Stimulated activated CD4-positive, alpha-beta T cell treated with anti-CD3 and anti-CD28 coated beads, Interleukin-12 subunit alpha, Interleukin-12 subunit beta, amount 100 ng/mL, for 4 hours (primary cell): Measurements from ENCODE around the gene CCL21.

Experiments
- DNase-seq: peaks from one replicate; pipeline ENCODE4 v3.0.0-alpha.2; 2020

CCL21 gene

DNA sequence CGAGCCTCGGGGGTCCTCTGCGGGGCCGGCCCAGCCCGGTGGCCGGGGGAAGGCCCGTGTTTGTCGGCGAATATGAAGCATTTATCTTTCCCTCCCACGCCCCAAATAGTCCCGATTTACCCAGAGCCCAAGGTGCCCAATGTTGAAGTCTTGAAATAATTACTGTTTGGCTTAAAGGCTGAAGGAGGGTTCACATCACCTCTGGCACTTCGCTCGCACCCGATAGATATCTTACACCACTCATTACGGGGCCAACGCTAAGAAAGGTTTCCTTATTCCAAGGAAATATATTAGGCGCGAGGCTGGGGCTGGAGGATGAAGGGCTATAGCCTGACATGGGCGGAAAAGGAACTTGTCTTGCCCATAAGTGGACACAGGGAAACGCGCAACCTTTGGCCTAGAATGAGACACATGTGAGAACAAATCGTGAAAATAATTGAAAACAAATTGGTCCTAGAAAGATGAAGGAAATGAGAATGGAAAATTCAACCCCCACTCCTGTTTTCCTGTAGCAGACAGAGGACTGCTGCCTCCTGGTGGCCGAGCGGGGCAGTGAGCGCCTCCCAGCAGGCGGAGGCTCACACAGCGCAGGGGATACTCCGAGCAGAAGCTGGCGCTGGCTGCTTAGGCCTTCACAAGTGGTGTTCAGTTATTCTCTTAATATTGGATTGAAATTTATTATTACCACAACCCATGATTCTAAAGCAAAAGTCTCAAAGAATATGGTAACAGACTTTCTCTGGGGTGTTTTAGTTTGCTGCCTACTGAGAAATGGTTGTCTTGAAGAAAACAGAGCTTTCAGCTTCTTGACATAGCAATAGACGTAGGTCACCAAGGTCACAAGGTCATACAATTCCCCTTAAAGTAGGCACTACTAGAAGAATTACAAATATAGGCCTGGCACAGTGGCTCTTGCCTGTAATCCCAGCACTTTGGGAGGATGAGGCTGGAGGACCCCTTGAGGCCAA, 7.9 kb downstream of the CCL21 start:
- DNase-seq, result peak; percentile 83

DNA sequence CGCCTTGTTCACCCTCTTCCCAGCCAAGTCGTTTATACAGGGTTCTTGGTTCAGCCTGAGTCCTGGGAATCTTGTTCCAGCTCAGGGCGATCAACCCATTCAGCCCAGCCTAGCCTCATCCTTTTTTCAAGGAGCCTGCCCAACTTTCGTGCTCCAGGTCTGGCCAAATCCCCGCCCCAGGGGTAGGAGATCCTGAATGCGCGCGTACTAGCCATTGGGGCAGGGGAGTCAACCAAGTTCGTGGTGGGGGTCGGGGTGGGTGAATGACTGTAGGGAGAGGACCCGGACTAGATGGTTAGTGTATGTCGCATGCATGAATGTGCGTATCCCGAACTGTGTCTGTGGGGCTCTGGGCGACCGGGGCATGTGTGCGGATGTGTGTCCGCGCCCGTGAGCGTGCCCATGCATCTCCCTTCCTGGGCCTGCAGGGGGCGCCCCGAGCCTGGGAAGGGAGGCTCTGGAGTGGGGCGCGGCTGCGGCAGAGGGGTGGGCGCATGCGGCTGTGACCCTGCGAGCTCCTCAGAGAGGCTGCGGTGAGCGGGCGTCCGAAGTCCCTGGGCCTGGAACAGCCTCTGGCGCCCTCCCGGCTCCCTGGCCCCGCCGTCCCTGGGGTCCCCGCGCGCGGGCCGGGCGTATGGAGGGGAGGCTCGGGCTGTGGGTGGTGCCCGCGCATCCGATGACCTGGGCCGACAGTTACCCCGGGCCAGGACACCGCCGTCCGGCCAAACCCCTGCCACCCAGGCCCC, 8.7 kb downstream of the CCL21 start:
- DNase-seq, result peak; percentile 74

DNA sequence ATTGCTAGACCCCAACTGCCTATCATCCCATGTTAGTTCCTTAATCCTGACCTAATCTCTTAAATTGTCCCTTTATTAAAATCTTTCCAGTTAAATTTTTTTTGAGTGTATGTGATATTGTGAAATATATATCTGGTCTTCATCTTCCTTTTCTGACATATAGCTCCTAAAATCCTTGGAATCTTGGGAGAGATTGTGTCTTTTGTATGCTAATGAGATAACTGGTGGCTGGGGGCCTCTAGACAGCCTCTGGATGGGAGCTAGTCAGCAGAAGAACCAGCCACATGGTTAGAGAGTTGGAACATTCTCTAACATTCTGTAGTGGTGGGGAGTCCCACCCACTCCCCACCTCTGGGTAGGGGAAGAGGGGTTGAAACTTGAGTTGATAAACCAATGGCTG, 15.1 kb downstream of the CCL21 start:
- no peak for DNase-seq

DNA sequence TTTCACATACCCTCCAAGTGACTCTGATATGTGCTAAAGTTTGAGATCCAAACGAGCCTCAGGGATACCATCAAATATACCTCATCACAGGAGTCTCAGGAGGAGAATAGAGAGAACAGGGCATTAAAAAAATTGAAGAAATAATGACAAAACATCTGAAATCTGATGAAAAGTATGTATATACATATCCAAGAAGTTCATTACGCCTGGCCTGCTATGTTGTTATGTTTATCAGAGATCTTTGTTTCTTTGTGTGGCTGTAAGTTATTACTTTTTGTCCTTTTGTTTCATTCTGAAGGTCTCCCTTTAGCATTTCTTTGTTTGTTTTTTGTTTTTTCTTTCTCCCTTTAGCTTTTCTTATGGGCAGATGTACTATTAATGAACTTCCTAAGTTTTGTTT, 16.4 kb downstream of the CCL21 start:
- DNase-seq, result no peak

DNA sequence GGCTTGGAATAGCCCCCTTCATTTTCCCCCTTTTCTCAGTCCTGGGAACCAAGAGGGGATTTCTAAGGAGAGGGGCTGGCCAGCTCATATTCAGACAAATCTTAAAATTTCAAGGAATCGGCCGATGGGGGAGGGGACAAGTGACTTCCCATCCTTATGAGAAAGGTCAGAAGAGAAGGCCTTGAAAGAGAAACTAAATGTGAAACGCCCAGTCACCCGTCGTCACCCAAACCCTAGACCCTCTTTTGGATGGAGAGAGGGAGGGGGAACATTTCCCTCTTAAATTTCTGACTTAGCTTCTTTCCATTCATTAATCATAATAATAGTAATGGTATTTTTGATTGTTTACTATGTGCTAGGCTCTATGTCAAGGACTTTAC, 18.0 kb downstream of the CCL21 start:
- no peak for DNase-seq

DNA sequence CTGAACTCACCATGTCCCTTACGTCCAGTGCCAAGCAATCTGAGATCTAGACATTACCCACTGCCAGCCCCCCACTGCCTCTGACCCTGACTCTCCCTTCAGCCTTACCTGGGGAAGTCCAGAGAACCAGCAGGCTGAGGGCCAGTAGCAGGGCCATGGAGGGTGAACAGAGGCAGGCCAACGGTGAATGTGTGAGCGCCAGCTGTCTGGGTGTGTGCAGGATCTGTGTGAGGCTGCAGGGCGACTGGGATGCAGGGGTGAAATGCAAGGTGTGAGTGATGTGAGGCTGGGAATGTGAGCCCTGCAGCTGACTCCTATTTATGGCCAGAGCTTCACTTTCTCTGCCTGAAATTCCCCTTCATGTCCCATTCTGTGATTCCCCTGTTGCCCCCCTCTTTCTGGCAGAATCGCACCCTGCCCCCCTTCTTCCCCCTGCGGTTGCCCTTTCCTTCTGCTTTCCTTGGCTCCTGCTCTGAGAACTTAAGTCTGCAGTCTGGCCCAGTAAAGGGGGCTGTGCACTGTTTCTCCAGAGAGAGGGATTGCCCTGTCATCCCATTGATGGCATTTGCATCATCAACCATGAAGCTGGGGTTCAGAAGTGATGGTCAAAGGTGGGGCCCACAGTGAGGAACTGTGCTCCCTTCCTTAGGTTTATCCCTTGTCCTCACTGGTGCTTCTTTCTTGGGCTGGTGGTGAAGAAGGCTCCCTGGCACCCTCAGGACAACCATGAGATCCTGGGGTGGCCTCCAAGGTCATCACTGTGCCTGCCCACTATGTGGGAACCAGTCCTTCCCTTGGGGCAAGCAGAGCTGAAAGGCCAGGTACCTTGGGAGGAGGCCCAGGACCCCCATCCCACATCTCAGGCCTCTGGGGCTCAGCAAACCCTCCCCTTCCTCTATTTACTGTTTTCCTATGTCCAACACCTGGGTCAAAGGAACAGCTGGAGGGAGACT, 18.7 kb downstream of the CCL21 start, which contains the start of gene CCL19:
TSS of gene CCL19 (minus strand) at position 294 of the 953 bp plus-strand sequence. CDS start at position 157, 137 bp downstream.
- DNase-seq, result no peak

DNA sequence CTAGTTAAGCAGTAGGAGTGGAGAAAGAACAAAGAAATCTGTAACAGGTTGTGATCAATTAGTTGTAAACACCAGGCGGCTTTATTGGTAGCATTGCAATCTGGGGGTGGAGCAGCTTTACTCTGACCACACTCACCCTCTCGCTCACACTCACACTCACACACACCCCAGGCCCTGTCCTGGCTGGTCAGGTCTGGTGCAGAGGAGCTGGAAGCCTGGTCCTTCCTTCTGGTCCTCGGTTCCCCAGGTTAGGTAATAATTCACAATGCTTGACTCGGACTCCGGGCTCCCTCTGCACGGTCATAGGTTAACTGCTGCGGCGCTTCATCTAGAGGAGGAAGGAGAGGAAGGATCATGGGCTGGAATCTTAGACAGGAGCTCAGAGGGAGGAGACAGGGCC, 20.4 kb downstream of the CCL21 start:
- no peak for DNase-seq

DNA sequence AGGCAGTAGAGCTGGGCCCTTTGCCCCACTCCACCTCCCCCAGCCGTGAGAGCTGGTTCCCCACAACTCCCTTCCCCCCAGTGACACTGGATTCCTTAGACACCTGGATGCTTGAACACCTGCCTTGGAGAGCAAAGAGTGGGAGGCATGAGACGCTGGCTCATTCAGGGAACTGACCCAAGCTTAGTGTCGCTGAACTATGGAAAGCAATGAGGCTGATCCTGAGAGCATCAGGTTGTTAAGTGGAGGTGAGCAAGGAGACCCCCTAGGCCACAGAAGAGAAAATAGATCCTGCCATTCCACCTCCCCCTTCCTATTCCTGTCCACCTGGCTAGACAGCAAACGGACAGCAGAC, 20.8 kb downstream of the CCL21 start:
- DNase-seq, result no peak

DNA sequence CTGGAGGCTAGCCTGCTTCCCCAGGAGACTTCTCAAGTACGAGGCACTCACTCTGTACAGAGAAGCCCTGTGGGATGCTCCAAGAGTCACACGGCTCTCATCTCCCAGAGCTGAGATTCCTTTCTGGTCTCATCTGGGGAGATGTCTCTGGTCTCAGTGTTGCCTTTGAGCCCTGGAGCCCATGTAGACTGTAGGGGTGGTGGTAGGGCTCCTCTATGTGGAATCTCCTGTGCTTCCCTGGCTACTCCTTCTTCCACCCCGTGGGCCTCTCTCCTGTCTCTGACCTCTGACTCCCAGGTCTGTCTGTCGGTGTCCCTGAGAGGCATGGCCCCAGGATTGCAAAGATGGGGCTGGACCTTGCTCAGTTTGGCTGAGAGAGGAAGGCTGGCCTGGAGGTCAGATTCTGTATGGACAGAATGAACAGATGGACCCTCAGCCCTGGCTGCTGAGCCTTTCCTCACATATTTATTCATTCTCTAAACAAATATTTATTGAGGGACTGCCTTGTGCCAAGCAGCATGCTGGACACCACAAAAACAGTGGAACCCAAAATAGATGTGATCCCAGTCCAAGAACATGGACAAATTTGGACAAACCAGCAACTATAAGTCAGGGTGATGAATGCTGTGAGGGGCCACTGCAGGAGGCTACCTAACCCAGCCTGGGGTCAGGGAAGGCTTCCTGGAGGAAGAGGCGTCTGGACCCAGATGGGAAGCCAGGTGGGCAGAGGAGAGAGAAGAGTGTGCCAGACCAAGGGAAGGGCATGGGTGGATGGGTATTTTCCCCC, 21.4 kb downstream of the CCL21 start:
- no peak for DNase-seq

DNA sequence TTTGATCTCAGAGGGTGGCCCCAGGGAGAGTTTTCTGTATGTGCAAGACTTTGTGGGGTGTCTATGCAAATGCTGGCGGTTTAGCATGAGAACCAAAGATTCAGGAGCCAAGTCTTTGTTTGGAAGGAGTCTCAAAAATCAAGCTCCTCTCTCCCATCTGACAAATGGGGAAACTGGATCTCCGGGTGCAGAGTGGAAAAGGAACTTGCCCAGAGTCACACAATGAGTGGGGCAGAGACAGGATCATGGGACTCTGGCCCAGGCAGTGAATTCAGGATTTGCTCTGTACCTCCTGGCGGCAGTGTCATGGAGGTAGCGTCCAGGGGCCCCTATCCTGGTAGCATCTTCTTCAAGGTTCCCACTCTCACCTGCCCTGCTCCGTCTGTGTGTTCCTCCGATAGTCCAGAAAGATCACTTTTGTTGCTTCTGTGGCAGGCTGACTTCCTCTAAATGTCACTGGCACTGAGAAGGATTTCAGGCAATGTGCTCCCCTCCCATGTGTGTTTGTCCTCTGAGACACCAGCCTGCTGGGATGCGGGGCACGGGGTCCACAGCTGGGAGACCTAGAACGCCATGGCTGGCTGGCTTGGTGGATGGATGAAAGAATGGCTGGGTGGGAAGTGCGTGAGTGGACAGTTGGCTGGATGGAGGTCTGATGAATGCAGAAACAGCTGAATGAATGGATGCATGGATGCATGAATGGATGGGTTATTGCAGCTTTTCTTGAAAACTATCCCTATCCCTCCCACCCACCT, 22.5 kb downstream of the CCL21 start:
- no peak for DNase-seq

DNA sequence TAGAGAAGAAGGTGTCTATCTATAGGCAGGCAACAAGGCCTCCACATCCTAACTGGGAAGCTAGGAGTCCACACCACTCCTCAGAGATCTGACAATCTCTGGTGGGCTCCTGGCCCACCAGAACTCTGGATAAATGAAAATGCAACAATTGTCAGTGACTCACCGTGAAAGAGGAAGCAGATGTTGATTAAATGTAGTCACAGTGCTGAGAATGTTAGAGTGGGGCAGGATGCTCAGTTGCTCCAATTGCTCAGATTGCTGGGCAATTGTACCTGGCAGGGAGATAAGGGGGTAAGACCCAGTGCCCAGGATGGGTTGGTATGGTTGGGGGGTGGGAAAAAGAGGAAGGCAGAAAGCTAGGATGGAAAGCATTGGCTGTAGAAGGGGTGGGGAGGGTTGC, 23.2 kb downstream of the CCL21 start:
- no peak for DNase-seq

DNA sequence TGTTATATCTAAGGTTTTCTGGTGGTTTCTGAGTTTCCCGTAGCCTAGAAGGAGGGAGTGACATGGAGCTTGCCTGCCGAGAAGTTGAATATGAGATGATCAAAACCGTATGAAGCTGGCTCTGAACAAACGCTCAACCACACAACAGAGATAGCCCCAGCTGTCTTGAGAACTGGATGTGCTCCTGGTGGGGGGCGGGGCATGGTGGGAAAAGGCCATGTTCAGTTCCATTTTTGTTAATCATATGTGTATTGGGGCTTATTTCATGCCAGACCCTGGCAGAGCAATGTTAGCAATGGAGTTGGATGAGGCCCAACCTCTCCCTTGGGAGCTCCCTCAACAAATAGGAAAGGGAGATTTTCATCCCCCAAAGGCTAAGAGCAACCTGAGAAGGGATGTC, 23.7 kb downstream of the CCL21 start:
- DNase-seq, result no peak

DNA sequence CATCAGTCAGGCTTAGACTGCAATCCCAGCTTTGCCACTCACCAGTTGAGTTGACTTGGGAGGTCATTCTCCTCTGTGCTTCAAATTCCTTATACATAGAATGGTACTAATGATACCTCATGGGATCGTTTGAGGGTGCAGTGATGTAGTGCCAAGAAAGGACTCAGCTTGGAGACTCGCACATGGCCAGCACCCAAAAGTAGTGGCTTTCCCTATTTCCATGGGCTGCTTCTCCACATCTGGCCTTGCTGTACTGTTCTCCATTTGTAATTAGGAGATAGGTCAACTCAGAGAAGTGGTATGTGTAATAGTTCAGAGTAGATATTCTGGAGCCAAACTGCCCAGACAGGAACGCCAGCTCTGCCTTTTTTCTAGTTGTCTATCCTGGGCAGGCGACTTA, 24.3 kb downstream of the CCL21 start:
- no peak for DNase-seq

DNA sequence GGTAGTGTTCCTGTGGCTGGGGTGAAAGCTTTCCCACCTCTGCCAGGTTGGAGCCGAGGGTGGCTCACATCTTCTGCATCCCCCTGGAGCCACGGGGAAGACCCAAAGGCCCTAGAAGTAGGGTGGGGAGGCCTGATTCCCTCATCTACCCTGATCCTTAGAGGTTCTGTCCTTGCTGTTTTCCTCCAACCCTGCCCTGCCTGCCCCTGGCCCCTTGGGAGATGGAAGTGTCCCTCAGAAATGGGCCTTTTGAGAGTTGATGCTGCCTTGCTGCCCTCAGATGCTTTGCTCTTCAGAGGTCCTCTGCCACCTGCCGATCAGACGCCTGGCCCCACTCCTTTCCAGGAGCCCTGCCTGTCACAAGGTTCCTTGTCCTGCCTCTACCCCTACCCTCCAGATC, 25.1 kb downstream of the CCL21 start:
- no peak for DNase-seq

DNA sequence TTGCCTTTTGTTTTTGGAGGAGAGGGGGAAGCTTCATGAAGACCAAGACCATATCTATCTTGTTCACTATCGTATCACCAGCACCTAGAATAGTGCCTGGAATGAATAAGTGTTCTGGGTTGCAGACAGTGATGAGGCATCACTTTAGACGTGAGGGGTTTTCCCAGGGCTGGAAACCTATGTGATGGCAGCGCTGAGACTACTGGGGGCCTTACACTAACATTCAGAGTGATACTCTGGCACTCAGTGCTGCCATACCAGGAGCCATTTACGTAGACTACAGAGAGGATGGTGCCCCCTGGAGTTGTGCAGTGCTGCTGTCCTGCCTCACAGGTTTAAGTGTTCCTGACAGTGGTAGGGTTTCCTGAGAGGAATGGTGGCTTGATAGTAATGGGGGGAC, 25.8 kb downstream of the CCL21 start:
- DNase-seq, result peak; percentile 21

DNA sequence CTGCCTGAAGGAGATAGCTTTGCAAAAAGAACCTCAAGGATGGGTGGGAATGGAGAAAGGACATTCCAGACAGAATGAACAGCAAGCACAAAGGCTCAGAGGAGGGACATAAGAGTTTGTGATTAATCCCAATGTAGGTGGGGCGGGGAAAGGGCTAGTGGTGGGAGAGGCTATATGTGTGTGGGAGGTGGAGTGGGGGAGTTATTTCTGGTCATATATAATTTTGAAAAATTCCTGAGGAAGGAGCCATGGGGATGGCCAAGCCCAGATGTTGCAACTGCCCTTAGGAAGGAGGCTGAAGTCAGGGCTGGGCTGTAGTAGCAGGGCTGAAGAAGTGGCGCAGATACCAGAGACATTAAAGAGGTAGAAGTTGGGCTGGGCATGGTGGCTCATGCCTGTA, 34.1 kb downstream of the CCL21 start:
- no peak for DNase-seq

DNA sequence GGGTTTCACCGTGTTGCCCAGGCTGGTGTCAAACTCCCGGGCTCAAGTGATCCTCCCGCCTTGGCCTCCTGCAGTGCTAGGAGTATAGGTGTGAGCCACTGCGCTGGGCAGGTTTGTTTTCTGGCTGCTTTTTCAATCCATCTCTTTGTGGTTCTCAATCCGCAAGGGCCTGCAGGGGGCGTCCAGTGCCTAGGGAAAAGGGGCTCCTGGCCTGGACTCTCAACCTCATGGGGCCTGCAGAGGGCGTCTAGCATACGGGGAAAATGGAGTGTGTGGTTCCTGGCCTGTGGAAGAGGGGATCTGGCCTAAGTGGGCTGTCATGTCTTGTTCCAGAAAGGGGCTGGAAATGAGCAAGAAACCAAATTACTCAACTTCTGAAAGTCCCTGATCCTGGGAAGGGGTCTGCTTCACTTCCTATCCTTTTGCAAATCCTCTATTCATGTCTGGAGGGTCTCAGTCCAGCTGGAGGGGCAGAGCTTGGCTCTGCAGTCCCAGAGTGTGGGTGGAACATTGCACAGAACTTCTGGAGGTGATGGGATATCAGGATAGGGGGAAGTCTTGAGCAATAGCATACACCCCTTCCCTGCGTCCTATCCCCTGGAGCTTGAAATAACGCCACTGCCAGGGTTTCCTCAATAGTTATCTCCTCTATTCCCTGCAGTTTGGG, 34.8 kb downstream of the CCL21 start:
- peak; percentile 56 for DNase-seq

DNA sequence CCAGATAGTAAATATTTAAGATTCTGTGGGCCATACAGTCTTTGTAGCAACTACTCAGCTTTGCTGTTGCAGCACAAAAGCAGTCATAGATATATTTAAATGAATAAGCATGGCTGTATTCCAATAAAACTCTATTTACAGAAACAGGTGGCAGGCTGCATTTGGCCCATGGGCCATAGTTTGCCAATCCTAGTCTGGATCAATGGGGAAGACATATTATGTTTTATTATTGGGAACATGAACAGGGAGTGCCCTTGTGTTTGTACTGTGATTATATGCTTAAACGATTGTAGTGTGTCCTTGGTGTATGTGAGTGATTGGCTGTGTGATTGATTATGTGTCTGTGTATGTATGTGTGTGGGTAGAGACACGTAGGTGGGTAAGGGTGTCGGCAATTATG, 35.5 kb downstream of the CCL21 start:
- DNase-seq, result no peak

DNA sequence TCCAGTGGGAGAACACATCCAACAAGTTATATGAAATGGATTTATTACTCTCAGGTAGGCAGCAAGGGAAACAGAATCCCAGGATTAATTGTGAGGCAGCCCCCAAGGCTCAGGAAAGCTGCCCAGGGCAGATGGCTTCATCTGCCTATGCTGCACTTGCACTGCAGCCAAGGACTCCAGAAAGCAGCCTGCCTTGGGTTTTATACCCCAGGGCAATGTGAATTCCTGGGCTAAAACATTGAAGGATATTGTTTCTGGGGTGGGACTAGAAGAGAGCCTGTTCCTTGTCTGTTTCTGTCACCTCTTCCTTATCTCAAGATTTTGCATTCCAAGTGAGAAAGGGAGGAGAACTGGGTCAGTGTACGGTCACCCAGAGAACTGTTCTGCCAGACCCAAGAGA, 38.6 kb downstream of the CCL21 start:
- no peak for DNase-seq

DNA sequence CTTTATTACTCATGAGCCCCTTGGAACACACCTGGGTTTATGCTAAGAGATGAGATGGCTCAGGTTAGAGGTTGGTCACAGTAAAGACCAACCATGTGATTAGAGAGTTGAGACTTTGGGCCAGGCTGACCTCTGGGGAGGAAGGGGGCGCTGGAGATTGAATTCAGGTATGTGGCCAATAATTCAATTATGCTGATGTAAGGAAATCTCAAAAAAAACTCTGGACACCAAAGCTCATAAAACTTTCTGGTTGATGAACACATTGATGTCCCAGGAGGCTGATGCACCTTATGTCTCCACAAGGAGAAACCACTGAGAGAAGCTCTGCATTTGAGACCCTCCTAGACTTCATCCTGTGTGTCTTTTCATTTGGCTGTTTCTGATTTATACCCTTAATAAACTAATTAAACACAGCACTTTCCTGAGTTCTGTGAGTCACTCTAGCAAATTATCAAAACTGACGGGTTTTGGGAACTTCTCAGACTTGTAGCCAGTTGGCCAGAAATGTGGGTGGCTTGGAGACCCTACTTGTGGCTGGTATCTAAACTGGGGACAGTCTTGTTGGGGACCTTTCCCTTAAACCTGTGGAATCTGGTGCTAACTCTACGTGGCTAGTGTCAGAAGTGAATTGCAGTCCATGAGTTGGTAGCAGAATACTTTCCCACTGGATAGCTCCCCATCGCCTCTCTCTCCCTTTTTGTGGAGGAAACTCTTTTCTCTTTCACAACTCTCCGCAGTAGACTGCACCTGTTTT, 40.0 kb downstream of the CCL21 start:
- no peak for DNase-seq
